Fibroblast of peridontal ligament (primary cell): ENCODE measurements around the gene RNF6.
A peak's percentile ranks its signal among the peaks of the same experiment; 100 is the strongest.
"Not testable (repeated sequence)": the region's sequence is repeated elsewhere in the genome, so short reads cannot be mapped to it uniquely, and the experiment has no call there.

Experiments used
- DNase-seq: peaks from one replicate; pipeline ENCODE4 v3.0.0-alpha.2; 2010; ENCODE audit errors: extremely low read depth

RNF6 gene

DNA sequence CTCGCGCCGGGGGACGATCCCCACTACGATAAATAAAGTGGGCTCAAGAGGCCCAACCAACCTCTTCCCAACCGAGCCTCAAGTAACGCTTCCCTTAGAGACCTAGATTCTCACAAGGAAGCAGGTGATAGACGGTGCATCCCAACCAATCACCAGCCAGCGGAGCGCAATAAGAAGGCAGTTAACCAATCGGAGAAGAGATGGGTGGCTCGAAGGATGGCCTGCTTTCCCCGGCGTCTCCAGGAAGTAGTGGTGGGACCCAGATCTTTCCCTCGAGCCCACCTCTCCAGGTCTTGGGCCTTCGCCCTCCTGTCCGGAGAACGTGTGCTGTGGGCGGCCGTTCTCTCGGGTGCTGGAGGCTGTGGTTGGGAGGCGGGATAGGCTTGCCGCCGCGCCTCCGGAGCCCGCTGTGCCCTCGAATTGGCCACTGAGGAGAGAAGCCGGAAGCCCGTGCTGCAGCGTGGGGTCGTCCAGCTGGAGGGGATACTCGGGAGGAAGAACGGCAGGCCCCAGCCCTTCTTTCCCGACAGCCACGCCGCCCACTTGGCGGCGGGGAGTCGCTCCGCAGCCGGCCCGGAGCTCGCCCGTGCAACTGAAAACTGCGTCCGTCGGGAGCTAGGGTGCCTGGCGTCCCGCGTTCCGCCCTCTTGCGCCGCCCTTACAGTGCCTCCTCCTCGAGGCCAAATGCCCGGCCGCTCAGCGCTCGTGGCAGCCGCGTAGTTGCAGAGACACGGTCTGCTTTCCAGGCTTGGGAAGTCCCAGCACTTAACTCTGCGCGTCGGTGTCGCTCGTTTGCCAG is at the start of gene RNF6:
Gene RNF6, minus strand, starts transcription at position 594 of the 799 bp plus-strand sequence. CDS start 2,665 bp downstream, outside the sequence.
- DNase-seq: peak; percentile 99

DNA sequence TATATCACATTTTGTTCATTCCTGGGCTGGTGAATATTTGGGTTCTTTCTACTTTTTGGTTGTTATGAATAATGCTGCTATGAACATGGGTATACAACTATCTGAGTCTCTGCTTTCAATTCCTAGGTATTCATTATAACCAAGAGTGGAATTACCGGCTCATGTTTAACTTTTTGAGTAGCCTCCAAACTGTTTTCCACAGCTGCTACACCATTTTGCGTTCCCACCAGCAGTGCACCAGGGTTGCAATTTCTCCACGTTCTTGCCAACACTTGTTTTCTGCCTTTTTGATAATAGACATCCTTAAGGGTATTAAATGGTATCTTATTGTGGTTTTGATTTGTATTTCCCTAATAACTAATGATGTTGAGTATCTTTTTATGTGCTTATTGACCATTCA is 48.6 kb upstream of the RNF6 start:
- DNase-seq: no peak

DNA sequence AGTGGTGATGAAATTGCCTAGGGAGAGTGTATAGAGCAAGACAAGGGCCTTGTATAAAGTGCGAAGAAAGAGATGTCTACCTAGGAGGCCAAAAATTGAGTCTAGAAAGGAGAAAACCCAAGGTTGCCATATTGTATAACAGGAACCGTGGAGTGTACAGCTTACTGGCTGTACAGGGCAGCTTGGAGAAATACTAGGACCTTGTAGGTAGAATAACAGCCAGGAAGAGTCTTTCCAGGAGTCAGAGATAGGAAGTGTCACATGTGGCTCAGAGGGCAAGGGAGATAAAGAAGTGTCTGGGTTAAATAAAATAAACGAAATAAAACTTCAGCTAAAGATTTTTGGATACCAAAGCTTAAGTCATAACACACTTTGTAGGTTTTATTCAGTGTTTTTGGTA is 44.2 kb upstream of the RNF6 start:
- no peak for DNase-seq

DNA sequence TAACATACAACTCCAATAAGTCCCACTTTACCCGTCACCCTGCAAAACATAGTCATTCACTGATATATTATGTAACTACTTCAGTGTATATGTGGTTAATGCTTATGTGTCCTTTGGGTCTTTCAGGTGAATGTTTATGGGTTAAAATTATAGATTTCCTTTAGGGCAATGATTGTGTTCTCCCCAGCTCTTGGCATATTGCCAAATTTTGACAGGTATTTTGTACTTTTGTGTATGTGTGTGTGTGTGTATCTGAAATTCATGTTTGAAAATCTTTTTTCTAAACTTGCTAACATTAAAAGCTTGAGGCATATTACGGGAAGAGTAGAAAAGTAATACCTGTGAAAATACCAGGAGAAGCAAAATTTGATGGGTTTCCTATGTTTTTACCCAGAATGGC is 40.0 kb upstream of the RNF6 start:
- no peak for DNase-seq

DNA sequence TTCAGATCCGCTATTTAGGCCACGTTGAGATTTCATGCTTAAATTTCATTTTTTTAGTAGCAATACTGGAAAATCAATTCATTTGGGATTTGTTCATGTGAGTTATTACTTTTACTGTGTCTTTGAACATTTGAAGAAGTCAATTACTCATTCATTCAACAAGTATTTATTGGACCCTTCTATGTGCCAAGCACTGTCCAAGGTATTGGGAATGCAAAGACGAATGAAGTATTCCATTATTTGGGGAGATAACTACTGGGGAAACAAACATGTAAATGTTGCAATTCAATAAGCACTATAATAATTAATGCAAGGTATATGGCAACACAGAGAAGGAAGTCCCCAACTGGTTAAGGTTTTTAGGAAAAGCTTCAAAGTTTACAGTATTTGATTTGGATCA is 37.5 kb upstream of the RNF6 start:
- no peak for DNase-seq

DNA sequence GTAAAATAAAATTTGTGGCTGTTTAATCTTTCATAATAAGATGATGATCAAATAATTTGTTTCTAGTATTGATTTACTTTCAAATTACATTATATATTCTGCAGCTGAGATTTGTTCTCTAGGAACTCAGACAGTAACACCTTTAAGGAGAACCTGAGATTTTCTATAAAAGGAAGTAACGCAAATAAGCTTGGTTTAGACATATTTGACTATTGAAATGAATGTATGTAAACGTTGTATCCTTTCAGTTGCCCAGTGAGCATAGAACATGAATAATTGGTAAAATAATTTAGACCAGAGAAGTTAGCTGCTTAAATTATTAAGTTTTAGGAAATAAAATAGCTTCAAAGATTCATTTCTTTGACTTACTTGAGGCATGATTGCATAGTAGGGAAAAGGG is 34.9 kb upstream of the RNF6 start:
- no peak for DNase-seq

DNA sequence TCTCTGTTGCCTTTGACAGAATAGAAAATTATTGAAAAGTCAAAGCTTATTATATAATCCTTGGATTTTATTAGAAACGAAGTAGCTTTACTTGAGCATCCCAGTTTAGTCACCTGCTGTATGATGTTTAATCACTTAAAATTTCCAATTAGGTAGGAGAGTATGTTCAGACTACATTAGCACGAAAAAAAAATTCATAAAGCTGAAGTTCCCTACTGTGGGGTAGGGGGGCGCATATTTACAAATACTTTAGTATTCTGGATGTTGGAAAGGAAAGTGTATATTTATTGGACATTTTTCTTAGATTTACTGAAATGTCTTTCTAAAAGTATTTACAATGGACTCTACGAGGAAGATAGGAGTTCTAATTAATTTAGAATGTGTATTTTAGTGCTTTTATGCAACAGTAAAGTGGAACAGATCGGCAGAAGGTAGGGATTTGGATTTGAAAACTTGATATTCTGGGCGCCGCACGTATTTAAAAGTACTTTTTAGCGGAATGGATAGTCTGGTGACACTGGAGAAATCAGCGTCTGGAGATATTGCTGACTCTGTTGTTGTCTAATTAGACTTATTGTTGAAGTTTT is 33.7 kb upstream of the RNF6 start:
- no peak for DNase-seq

DNA sequence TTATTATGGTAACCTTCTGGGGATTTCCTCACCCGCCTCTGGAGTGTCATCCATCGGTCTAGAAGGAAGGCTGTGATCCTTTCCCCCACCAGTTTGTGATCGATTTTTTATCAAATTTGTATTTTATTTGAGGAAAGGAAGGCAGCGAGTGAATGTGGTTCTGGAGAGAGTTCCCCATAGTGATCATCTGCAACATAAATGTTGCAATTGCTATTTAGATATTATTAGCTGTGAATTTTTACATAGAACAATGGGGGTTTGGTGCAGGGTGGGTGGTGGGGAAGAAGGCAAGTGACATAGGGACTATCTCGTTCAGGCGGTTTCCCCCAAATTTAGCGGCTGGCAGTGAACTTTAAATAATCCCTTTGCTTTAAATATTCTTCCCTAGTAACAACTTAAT is 33.0 kb upstream of the RNF6 start:
- DNase-seq: no peak

DNA sequence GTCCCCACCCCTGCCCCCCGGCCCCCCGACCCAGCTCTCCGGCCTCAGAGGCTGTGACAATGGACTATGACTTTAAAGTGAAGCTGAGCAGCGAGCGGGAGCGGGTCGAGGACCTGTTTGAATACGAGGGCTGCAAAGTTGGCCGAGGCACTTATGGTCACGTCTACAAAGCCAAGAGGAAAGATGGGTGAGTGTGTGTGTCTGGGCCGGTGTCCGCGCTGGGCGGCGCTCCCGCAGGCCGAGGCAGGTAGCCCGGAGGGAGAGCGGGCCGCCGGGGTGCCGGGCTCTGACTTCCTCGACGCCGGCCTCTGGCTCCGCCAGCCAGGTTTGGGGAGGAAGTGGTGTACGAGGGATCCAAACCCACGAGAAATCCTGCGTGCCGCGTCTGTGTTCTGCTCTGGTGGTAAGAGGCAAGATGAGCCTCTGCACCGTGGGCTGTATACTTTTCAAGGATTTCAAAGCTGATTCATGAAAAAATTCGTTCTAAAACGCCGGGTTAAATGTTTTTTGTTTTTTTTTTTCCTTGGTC is 32.5 kb upstream of the RNF6 start:
- DNase-seq: peak; percentile 29

DNA sequence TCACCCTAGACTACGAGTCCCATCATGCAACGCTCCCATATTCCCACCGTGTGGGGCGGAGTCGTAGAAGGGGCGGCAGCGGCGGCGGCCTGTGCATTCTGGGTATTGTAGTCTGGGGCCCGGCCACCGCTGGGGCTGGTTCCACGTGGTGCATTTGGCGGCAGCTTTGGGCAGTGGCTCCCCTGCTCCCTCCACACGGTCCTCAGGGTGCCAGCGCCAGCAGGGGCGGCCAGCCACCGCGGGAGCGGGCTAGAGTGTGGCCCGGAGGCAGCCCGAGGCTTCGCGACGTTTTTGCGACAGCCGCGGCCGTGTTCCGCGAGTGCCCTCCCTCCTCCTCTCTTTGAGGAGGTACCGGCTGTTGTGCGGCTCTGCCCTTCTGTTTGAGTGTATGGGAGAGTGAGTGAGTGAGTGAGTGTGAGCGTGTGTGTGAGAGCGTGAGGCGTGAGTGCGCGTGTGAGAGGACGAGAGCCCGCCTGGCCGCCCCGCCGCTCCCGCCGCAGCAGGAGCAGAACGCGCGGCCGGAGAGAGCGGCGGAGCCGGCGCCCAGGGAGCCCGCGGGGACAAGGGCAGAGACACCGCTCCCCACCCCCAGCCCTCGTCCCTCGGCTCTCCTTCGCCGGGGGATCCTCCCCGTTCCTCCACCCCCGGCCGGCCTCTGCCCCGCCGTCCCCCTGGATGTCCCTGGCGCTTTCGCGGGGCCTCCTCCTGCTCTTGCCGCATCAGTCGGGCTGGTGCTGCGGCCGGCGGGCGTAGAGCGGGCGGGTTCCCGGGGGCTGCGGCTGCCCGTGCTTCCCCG is 31.9 kb upstream of the RNF6 start, which contains the start of gene CDK8:
Gene CDK8, plus strand, starts transcription at position 343 of the 796 bp plus-strand sequence. CDS start 513 bp downstream, outside the sequence.
- peak; percentile 87 for DNase-seq

DNA sequence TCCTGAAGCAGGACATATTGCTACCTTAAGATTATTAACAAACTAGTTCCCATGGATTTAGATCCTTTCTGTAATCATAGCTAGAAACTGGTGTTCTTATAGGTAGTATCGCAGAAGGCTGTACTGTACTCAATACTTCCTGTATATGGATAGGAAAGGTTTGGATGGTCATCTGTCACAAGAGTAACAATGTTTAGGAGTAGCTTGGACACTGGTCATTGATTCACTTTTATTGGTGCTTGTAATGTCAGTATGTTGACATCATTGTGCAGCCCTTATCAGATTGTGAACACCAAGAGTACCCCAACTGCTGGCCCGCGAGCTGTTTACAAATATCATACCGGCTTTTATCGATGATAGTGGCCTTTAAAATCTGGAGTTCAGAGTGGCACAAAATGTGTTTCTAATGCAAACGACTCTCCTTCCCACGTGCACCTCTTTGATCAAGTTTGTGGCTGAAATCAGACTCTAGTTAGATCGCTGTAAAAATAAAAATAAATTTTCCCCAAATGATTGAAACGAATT is 31.2 kb upstream of the RNF6 start:
- DNase-seq: no peak

DNA sequence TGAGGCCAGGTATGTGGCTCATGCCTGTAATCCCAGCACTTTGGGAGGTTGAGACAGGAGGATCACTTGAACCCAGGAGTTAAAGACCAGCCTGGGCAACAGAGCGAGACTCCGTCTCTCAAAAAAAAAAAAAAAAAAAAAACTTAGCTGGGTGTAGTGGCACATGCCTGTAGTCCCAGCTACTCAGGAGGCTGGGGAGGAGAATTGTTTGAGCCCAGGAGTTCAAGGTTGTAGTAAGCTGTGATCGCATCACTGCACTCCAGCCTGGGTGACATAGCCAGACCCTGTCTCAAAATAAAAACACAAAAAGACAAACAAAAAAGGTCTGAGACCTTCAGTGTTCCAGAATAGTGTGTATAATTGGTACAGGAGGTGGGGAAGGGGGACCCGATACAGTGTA is 29.9 kb upstream of the RNF6 start:
- not testable (repeated sequence) for DNase-seq

DNA sequence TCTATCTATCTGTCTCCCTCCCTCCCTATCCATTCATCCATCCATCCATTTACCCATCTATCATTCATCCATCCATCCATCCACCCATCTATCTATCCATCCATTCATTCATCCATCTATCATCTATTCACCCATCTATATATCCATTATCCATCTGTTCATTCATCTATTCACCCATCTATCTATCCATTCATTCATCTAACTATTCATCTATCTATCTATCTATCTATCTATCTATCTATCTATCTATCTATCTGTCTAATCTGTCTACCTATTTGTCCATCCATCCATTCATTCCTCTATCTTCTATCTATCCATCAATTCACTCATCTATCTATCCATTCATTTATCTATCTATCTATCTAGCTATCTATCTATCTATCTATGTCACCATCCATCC is 27.4 kb upstream of the RNF6 start:
- DNase-seq: no peak

DNA sequence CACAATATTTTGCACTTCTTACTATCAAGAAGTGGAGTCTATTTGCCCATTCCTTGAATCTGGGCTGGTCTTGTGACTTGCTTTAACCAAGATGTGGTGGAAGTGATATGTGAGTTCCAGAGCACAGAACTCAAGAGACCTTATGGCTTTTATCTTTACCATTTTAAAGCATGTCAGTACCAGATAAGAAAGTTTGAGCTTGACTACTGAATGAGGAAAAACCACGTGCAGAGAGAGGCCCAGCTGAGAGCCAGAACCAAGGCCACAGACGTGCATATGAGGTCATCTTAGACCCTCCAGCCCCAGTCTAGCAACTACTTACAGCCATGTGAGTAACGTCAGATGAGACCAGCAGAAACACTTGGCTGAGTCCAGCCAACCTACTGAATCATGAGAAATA is 25.5 kb upstream of the RNF6 start:
- DNase-seq: no peak

DNA sequence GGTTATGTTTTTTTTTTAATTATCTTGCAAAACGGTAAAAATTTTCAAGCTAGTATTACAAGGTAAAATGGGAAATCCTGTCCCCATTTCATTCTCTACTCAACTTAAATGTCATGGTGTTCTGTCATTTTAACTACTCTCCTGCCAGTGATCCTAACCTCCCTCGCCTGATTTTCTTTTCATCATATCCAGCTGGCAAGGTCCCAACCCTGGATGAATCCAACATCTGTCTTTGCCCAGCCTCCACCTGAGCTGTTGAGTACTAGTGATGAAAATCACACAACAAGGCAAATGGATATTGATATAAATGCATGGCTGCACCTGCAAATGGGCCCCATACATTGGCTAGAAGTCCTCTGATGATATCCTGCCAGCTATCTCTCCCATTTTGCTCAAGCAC is 24.9 kb upstream of the RNF6 start:
- no peak for DNase-seq

DNA sequence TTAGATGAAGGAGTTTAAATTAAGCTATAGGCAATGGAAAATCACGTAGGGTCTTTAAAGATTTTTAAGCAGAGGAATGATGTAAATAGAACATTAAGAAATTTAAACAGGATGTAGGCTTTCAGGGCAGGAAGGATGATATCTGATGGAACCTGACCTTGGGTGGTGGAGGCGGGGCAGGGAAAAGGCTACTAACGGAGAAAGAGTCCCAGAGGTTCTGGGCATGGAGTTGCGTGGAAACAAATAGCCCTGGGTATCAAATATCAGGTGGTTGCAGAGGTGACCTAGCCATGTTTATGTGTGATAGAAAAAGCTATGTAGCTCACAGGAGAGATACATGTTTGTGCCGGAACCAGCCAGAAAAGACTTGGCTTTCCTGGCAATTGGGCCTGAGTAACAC is 24.0 kb upstream of the RNF6 start:
- no peak for DNase-seq

DNA sequence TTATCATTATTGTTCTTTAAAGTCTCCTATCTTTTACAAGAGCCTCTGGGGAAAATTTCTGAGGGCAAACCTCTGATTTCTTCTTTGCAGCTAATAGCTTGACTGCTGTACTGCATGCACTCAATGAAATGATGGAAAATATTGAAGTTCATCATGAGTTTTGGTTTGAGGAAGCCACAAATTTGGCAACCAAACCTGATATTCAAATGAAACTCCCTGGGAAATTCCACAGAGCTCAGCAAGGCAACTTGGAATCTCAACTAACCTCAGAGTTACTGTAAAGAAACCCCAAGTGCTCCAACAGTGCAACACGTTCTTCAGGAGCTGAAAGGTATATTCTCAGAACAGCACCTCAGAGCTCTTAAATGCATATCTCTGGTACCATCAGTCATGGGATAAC is 14.2 kb upstream of the RNF6 start:
- DNase-seq: no peak

DNA sequence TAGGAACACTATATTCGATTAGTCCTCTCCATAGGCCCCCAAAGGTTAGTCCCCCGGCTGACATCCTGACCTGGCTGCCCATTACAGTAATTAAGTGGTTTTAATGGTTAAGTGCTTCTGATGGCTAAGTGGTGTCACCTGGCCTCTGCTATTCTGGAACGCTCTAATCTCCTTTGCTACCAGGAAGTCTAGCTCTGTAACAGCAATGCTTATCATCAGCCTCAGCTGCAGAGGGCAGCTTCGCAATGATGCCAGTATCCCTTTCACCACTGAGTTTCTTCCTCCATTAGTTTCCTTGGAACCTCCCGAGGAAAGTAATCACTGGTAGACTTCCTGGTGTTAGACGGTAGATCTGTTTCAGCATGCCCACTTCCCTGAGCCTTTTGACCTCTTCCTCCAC is 8.6 kb upstream of the RNF6 start:
- no peak for DNase-seq

DNA sequence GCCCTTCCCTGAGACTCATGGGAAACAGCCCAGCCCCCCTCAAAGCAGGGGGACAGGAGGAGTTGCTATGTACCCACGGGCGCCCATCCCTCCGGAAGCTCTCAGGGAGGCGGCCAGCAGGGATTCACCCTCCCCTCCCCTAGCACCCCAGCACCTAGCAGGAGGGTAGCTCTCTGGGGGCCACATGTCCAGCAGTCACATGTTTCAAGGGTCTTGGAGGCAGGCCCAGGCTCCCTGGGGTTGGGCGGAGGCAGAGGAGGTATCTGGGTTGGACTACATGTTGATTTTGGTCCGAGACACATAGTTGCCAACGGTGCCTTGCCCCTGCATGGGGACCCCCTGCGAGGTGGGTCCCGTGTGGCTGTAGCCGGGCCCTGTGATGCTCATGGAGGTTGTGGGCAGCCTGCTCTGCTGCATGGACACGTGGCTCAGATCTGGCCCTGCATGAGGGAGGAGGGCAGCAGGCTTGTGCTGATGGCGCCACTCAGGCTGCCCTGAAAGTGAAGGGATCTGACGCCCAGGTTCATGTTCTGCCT is 7.0 kb upstream of the RNF6 start:
- no peak for DNase-seq

DNA sequence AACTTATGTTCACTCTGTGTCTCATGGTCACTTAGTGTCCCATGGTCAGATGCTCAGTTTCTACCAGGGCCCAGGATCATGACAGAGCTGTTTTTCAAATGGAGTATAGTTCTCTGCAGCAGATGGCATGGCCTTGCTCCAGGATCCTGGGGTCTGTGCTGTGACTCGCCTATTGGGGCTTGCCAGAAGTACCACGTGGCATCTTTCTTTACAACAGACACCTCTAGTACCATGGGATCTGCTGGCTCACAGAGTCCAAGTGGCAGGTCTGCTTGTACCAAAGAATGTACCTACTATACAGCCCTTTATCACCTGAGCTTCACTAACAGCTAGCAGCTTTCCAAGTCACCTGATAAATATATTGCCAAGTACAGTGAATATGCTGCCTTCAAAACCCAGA is 6.0 kb upstream of the RNF6 start:
- DNase-seq: no peak

DNA sequence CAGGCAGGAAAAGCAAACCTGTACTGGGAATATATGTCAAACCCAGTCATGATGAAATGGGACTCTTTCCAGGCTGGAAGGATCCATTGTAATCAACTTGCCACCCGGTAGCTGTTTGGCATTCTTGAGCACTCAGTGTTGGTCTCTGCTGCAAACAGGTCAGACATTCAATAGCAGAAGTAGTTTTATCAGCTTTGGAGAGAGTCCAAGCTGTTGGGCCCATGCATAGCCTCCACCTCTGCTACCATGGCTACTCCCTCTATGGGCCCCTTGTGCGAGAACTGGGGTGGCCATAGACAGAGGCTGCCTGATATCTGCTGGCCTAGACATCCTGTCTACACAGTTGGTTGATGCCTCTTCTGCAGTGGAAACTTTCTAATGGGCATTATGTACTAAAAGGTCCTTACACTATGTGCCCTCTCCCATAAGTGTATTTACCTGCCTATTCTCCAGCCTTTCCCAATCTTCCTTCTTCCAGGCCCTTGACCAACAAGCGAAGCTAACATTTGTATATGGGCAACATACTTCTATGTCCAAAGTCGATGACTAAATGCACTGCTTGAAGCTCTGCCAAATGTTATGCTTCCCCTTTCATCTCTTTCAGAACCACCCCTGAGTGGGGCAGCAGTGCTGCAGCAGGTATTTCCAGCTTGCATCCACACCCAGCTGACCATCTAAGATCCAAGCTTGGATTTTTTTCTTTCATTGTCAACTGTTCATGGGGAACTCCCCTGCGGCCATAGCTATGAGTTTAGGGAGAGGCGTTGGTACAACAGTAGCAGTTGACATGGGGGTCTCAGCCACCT is 5.3 kb upstream of the RNF6 start:
- no peak for DNase-seq
